ENCODE results near the gene HADHA. TPM values are rescaled to one million over a fixed set of nuclear protein-coding genes. Genes with fewer than 3 reads are reported as not detected.
A peak's percentile ranks its signal among the peaks of the same experiment; 100 is the strongest.

HADHA gene
- total and polyA plus RNA-seq, 2 donors (not counting 1 experiment from before 2014, with no cell fraction given), result 155 to 162 TPM

DNA sequence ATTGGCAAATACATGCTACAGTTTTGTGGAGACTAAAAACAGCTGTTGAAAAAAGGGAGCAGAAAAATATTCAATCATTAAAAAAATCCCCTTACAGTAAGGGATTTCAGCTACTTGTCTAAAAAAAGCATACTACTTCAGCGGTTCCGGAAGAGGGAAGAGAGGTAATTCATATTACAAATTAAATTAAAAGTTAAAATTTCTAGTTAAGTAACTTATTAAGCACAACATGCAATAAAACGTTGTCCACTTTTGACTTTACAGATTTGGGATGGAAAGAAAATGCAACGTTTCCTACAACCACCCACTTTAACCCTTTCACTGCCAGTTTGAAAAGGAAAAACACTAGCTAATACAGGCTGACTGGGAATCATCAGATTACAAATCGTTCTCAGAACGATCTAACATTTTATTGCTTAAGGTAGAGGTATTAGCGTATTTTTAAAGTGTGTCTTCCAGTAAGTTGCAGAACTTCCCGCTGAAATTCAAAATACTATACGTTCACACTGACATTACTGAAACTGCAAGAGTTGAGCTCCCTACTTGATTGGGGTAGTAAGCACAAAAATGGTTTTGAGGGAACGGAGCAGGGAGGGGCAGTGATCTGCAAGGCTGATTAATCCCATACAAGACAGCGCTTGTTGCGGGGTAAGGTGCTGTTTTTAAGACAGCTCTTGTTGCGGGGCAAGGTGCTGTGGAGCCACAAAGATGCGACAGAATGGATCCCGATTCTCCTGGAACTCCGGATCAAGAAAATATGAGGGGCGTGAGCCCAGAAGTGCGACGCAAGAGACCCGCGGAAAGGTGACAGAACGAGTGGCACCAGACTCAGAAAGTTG lies 743 bp downstream of the HADHA start:
- DNase-seq (ENCODE audit: low read depth in 2 of 2), result peak; percentile 37 to 50
- Histone ChIP-seq H3K4me1 (ENCODE audit: control insufficient read depth, extremely low read depth, insufficient read depth, low read length) (peaks cover 10% of the 10 kb centered on the region), H2AFZ (ENCODE audit: low read length) (peak overlapping the region; percentile 83), H3K4me3 (replicated peaks in 1 of 4; ENCODE audit: control extremely low read depth in 1 of 4, insufficient read depth in 1 of 4, low read depth in 3 of 4, low read length in 4 of 4) (peak overlapping the region; percentile 81 to 96 (median 90)), H3K9me3 (ENCODE audit: control insufficient read depth, insufficient read depth, low read depth, low read length) (no peaks in the 10 kb centered on the region), H3K36me3 (ENCODE audit: control insufficient read depth, insufficient read depth, low read length) (no peaks in the 10 kb centered on the region), H3K9ac (ENCODE audit: insufficient read depth, low read length) (peak overlapping the region; percentile 95), H4K20me1 (ENCODE audit: control insufficient read depth, extremely low read depth, insufficient read depth, low read length) (peaks cover 3% of the 10 kb centered on the region), H3K4me2 (ENCODE audit: extremely low read depth, insufficient read depth, low read length) (peak overlapping the region; percentile 96), H3K27ac (ENCODE audit: insufficient read depth, low read length) (peak overlapping the region; percentile 88), H3K79me2 (ENCODE audit: control insufficient read depth, insufficient read depth, low read length) (peaks cover 89% of the 10 kb centered on the region), H3K27me3 (ENCODE audit: control insufficient read depth, insufficient read depth, low read length) (no peaks in the 10 kb centered on the region)
- TF ChIP-seq EZH2 (IDR thresholded peaks at IDR 0.05; ENCODE audit: low read length, missing control alignments), result no peak
- TF ChIP-seq, protein P1, sequence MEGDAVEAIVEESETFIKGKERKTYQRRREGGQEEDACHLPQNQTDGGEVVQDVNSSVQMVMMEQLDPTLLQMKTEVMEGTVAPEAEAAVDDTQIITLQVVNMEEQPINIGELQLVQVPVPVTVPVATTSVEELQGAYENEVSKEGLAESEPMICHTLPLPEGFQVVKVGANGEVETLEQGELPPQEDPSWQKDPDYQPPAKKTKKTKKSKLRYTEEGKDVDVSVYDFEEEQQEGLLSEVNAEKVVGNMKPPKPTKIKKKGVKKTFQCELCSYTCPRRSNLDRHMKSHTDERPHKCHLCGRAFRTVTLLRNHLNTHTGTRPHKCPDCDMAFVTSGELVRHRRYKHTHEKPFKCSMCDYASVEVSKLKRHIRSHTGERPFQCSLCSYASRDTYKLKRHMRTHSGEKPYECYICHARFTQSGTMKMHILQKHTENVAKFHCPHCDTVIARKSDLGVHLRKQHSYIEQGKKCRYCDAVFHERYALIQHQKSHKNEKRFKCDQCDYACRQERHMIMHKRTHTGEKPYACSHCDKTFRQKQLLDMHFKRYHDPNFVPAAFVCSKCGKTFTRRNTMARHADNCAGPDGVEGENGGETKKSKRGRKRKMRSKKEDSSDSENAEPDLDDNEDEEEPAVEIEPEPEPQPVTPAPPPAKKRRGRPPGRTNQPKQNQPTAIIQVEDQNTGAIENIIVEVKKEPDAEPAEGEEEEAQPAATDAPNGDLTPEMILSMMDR (conservative IDR thresholded peaks at IDR 0.05 in 1 of 2, IDR thresholded peaks at IDR 0.05 in 1 of 2; ENCODE audit: low read depth in 1 of 2, low read length in 2 of 2), result no peak

DNA sequence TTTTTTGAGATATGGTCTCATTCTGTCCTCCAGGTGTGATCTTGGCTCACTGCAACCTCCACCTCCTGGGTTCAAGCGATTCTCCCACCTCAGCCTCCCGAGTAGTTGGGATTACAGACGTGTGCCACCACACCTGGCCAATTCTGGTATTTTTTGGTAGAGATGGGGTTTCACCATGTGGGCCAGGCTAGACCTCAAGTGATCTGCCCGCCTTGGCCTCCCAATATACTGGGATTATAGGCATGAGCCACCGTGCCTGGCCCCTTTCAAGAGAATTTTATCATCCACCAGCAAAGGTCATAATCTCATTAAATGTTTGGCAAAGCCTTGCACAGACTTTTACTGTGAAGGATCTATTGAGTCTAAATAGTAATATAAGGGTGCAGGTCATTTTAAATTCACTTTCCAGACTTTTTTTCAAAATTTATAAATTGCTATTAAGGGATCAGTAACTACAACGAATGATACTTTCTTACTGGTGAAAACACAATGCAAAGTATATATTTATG lies 2.5 kb downstream of the HADHA start:
- TF ChIP-seq, protein P1 (conservative IDR thresholded peaks at IDR 0.05 in 1 of 2, IDR thresholded peaks at IDR 0.05 in 1 of 2; ENCODE audit: low read depth in 1 of 2, low read length in 2 of 2), result no peak
- no peak for TF ChIP-seq EZH2 (IDR thresholded peaks at IDR 0.05; ENCODE audit: low read length, missing control alignments)
- Histone ChIP-seq H3K79me2 (ENCODE audit: control insufficient read depth, insufficient read depth, low read length) (peaks cover 76% of the 10 kb centered on the region), H3K4me2 (ENCODE audit: extremely low read depth, insufficient read depth, low read length) (no peak overlapping the region), H3K4me1 (ENCODE audit: control insufficient read depth, extremely low read depth, insufficient read depth, low read length) (peaks cover 14% of the 10 kb centered on the region), H3K36me3 (ENCODE audit: control insufficient read depth, insufficient read depth, low read length) (peaks cover 2% of the 10 kb centered on the region), H3K27ac (ENCODE audit: insufficient read depth, low read length) (no peak overlapping the region), H4K20me1 (ENCODE audit: control insufficient read depth, extremely low read depth, insufficient read depth, low read length) (peaks cover 3% of the 10 kb centered on the region), H2AFZ (ENCODE audit: low read length) (no peak overlapping the region), H3K4me3 (replicated peaks in 1 of 4; ENCODE audit: control extremely low read depth in 1 of 4, insufficient read depth in 1 of 4, low read depth in 3 of 4, low read length in 4 of 4) (peak overlapping the region in 3 of 4 experiments; percentile 62 to 96 (median 81)), H3K9ac (ENCODE audit: insufficient read depth, low read length) (no peak overlapping the region), H3K27me3 (ENCODE audit: control insufficient read depth, insufficient read depth, low read length) (no peaks in the 10 kb centered on the region), H3K9me3 (ENCODE audit: control insufficient read depth, insufficient read depth, low read depth, low read length) (no peaks in the 10 kb centered on the region)
- DNase-seq (ENCODE audit: low read depth in 2 of 2), result no peak

DNA sequence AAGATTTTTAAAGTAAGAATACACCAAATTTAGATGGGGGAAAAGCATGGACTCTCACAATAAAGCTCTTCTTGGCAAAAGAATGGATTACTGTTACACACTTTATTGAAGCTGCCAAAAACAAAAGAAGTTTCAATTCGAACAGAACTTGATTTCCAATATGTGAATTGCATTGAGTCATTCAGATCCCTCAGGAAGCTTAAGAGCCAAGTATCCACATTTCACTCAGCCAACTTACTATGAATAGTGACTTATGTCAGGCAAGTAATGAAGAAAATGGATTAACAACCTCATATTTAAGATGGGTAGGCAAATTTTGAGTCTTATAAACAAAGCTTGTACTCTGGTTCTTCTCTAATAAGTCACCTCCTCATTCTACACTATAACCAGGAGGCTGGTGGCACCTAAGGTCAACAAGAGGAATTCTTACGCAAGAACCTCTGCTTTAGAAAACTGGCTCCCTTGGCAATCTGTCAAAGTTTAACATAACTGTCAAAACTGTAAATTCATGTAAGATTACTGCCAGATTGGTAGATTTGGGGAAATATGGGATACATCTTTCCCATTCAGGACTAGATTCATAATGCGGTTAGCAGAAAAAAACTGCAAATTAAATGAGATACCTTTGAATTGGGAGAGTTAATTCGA lies 6.0 kb downstream of the HADHA start:
- Histone ChIP-seq H2AFZ (ENCODE audit: low read length) (no peak overlapping the region), H3K36me3 (ENCODE audit: control insufficient read depth, insufficient read depth, low read length) (peaks cover 10% of the 10 kb centered on the region), H4K20me1 (ENCODE audit: control insufficient read depth, extremely low read depth, insufficient read depth, low read length) (peaks cover 3% of the 10 kb centered on the region), H3K27ac (ENCODE audit: insufficient read depth, low read length) (no peak overlapping the region), H3K9ac (ENCODE audit: insufficient read depth, low read length) (no peak overlapping the region), H3K79me2 (ENCODE audit: control insufficient read depth, insufficient read depth, low read length) (peaks cover 45% of the 10 kb centered on the region), H3K9me3 (ENCODE audit: control insufficient read depth, insufficient read depth, low read depth, low read length) (no peaks in the 10 kb centered on the region), H3K4me2 (ENCODE audit: extremely low read depth, insufficient read depth, low read length) (peak overlapping the region; percentile 27), H3K4me3 (replicated peaks in 1 of 4; ENCODE audit: control extremely low read depth in 1 of 4, insufficient read depth in 1 of 4, low read depth in 3 of 4, low read length in 4 of 4) (no peak overlapping the region), H3K4me1 (ENCODE audit: control insufficient read depth, extremely low read depth, insufficient read depth, low read length) (peaks cover 8% of the 10 kb centered on the region), H3K27me3 (ENCODE audit: control insufficient read depth, insufficient read depth, low read length) (no peaks in the 10 kb centered on the region)
- peak in 1 of 2 donors; percentile 67 for DNase-seq (ENCODE audit: low read depth in 2 of 2)
- TF ChIP-seq EZH2 (IDR thresholded peaks at IDR 0.05; ENCODE audit: low read length, missing control alignments), result no peak
- TF ChIP-seq, protein P1 (conservative IDR thresholded peaks at IDR 0.05 in 1 of 2, IDR thresholded peaks at IDR 0.05 in 1 of 2; ENCODE audit: low read depth in 1 of 2, low read length in 2 of 2), result no peak
